ENCODE measurements around the gene HLA-DRB1.
"Not testable (repeated sequence)": the region's sequence is repeated elsewhere in the genome, so short reads cannot be mapped to it uniquely, and the experiment has no call there.

Gene HLA-DRB1

GRCh38 chr6:32589596-32590449 is at the start of gene HLA-DRB1:
Gene HLA-DRB1 (minus strand): TSS chr6:32589848. CDS start chr6:32589742, 106 bp downstream.
- DNase-seq (ENCODE audit: low spot score), result peak; percentile 14

GRCh38 chr6:32638532-32639219 is 49.0 kb upstream of the HLA-DRB1 start:
- no peak for DNase-seq (ENCODE audit: low spot score)

- no peak for DNase-seq (ENCODE audit: low spot score)
Measured at GRCh38 chr6:32637883-32638282, 48.2 kb upstream of the HLA-DRB1 start.

- DNase-seq (ENCODE audit: low spot score), result no peak
Measured at GRCh38 chr6:32637219-32637880, 47.7 kb upstream of the HLA-DRB1 start, which contains the start of gene HLA-DQA1. Gene HLA-DQA1 (plus strand): TSS chr6:32637406. CDS start chr6:32637459, 53 bp downstream.

- DNase-seq (ENCODE audit: low spot score), result no peak
Measured at GRCh38 chr6:32635526-32636123, 46.0 kb upstream of the HLA-DRB1 start.

- not testable (repeated sequence) for DNase-seq (ENCODE audit: low spot score)
Measured at GRCh38 chr6:32629793-32630192, 40.1 kb upstream of the HLA-DRB1 start.

DNA sequence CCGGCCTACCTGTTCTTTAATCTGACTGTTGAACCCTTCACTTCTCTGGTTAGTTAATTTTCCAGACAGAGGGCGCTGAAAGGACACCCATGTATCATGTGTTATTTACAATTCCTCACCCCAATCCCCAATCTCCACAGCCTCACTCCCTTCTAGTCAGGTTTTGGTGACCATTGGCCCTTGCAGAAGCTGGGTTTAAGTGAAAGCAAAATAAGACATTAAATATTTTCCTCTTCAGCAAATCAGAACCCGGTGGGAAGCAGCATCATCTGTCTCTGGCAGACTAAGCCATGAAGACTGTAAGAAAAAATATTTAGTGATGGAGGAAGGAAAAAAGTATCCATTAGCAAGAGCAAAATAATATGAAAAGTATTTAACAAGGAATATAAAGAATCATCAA is 38.2 kb upstream of the HLA-DRB1 start:
- DNase-seq (ENCODE audit: low spot score), result no peak

DNA sequence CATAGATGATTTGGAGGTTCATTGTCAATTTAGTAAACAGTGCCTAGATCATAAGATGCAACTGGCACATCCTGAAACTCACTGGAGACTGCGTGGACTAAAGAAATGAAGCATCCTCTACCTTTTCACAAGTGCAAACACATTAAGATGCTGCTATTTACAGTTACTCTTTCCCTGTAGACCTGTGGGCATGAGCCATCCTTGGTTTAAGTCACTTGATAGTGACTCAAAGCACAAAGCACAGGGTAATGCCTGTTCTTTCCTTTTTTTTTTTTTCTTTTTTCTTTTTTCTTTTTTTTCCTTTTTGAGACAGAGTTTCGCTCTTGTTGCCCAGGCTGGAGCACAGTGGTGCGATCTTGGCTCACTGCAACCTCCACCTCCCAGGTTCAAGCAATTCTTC is 37.6 kb upstream of the HLA-DRB1 start:
- DNase-seq (ENCODE audit: low spot score), result no peak

GRCh38 chr6:32625137-32625536 is 35.5 kb upstream of the HLA-DRB1 start:
- no peak for DNase-seq (ENCODE audit: low spot score)

DNA sequence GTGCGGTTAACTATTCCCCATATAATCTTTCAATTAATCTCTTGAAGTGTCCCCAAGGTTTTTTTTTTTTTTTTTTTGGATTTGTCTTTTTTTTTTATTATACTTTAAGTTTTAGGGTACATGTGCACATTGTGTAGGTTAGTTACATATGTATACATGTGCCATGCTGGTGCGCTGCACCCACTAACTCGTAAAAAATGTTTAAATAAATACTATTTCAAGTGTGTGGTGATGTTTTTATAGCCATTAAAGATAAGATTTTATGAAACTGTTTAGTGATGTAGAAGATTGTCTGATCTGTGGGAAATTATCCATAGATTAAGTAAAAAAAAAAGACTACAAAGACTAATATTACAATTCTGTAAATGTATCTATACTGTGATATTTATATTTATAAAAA is 34.9 kb upstream of the HLA-DRB1 start:
- DNase-seq (ENCODE audit: low spot score), result no peak

GRCh38 chr6:32623693-32624092 is 34.0 kb upstream of the HLA-DRB1 start:
- DNase-seq (ENCODE audit: low spot score), result no peak

DNA sequence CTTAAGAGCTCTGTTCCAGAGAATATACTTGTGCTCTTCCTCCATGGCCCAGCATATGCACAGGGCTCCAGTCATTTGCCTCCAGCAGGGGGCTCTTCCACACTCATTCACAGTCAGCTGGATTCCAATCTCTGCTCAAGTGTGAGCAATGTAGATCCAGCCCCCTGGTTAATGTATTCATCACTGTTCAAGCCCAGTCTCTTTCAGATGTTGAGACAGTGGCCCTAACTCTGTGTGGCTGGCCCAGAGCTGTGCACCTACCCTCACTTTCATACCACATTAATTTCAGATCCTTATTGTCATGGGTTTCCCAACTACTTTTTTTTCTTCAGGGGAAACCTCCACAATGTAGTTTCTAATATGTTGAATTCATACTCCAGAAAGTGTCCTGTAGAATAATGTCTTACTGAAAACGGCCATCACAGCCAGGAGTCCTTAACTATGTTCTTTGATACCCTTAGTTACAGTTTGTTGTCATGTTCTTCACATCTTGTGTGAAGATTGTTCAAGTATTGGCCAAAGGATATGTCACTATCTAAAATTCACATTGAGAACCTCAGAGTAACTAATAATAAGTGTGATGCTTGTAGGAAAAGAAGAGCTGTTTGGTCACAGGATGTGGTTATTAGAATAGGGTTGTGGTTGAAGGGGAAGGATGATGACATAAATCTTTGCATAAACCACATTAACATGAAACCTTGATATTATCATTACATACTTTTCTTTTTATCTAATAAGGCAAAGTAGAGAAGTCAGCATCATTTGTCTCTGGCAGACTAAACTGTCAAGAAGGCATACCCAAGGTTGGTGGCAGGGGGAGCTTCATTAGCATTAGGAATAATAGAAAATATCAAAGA is 33.1 kb upstream of the HLA-DRB1 start:
- DNase-seq (ENCODE audit: low spot score), result no peak

- no peak for DNase-seq (ENCODE audit: low spot score)
Measured at GRCh38 chr6:32621372-32621771, 31.7 kb upstream of the HLA-DRB1 start.

GRCh38 chr6:32617751-32618150 is 28.1 kb upstream of the HLA-DRB1 start:
- no peak for DNase-seq (ENCODE audit: low spot score)

DNA sequence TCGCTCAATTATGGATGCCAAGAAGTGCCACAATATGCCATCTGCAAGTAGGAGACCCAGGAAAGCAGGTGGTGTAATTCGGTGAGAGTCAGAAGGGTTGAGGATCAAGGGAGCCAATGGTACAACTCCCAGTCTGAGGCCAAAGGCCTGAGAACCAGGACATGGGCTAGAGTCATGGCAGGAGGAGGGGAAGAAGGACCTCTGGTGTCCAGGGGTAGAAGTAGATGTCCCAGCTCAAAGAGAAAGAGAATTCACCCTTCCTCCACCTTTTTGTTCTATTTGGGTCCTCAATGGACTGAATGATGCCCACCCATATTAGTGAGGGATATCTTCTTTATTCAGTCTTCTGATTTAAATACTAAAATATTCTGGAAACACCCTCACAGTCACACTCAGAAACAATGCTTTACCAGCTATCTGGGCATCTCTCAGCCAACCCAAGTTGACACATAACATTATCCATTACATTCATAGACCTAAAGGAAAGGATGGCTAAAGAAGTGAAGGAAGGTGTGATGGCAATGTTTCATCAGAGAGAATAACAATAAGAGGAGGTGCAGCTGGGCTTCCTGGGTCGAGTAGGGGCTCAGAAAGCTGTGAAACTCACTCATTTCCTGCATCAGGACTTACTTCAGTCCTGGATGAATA is 26.4 kb upstream of the HLA-DRB1 start:
- DNase-seq (ENCODE audit: low spot score), result no peak

GRCh38 chr6:32614366-32615081 is 24.9 kb upstream of the HLA-DRB1 start:
- DNase-seq (ENCODE audit: low spot score), result no peak

GRCh38 chr6:32613475-32613874 is 23.8 kb upstream of the HLA-DRB1 start:
- no peak for DNase-seq (ENCODE audit: low spot score)

- no peak for DNase-seq (ENCODE audit: low spot score)
Measured at GRCh38 chr6:32610682-32611296, 21.1 kb upstream of the HLA-DRB1 start.

Measured in iPS-NIHi11 (cell line).